GM12892 (cell line): ENCODE data around the gene SLX1A.
"Not testable (repeated sequence)": the region's sequence is repeated elsewhere in the genome, so short reads cannot be mapped to it uniquely, and the experiment has no call there.

ENCODE experiments used
- POLR2A ChIP-seq: IDR thresholded peaks from 2 replicates; pipeline ENCODE4 v1.6.1; 2011; ENCODE audit warnings: low read depth, low read length, control low read depth
- POLR2AphosphoS5 ChIP-seq: IDR thresholded peaks from 2 replicates; pipeline ENCODE4 v1.6.1; 2011; ENCODE audit warnings: low read depth, low read length, control low read depth

DNA sequence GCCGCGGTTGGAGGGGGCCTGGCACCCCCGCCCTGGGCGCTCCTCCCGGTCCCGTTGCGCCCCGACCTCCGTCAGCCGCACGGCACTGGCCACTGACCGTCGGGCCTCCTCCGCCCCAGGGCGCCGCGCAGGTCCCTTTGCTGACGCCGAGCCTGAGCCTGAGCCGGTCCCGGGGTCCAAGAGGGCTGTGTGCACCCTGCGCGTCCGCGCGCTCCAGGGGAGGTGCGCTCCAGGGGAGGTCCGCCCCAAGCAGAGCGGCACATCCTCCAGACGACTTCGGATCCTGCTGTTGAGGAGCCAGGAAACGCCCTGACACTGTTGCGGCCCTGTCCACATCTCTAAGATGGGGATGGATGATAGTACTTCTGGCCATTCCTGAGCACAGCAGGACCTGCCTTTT lies 12.6 kb downstream of the SLX1A start:
- not testable (repeated sequence) for TF ChIP-seq POLR2AphosphoS5, POLR2A
